ENCODE results near the gene EPB41L1.

- TF ChIP-seq SIN3A (IDR thresholded peaks at IDR 0.05; ENCODE audit: borderline replicate concordance, insufficient read depth, low read length): no peak
- TF ChIP-seq, protein P1, sequence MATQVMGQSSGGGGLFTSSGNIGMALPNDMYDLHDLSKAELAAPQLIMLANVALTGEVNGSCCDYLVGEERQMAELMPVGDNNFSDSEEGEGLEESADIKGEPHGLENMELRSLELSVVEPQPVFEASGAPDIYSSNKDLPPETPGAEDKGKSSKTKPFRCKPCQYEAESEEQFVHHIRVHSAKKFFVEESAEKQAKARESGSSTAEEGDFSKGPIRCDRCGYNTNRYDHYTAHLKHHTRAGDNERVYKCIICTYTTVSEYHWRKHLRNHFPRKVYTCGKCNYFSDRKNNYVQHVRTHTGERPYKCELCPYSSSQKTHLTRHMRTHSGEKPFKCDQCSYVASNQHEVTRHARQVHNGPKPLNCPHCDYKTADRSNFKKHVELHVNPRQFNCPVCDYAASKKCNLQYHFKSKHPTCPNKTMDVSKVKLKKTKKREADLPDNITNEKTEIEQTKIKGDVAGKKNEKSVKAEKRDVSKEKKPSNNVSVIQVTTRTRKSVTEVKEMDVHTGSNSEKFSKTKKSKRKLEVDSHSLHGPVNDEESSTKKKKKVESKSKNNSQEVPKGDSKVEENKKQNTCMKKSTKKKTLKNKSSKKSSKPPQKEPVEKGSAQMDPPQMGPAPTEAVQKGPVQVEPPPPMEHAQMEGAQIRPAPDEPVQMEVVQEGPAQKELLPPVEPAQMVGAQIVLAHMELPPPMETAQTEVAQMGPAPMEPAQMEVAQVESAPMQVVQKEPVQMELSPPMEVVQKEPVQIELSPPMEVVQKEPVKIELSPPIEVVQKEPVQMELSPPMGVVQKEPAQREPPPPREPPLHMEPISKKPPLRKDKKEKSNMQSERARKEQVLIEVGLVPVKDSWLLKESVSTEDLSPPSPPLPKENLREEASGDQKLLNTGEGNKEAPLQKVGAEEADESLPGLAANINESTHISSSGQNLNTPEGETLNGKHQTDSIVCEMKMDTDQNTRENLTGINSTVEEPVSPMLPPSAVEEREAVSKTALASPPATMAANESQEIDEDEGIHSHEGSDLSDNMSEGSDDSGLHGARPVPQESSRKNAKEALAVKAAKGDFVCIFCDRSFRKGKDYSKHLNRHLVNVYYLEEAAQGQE (IDR thresholded peaks at IDR 0.05; ENCODE audit: insufficient read depth in 1 of 2, low read depth in 2 of 2, low read length in 2 of 2): no peak
- no peak for TF ChIP-seq POLR2AphosphoS5 (IDR thresholded peaks at IDR 0.05; ENCODE audit: low read depth, low read length)
- no peak for TF ChIP-seq TAF1 (IDR thresholded peaks at IDR 0.05; ENCODE audit: borderline replicate concordance, insufficient read depth, low read length)
Measured at GRCh38 chr20:36107881-36108280, 46.7 kb upstream of the EPB41L1 start.

Data from PFSK-1 (cell line).